Sigmoid colon (tissue), 7 donors: ENCODE measurements around the gene STRADA. TPM values are rescaled to one million over a fixed set of nuclear protein-coding genes. Genes with fewer than 3 reads are reported as not detected.

ENCODE experiments used
- DNase-seq: peaks from one replicate; pipeline ENCODE4 v3.0.0-alpha.2; 2019
- H3K27ac ChIP-seq, 4 donors: fragments of 200-600 bp; sonication (generic); one replicate each; pipeline ENCODE4 v1.5.1; 2016 to 2019; ENCODE audit warnings: mild to moderate bottlenecking in 1 of 4
- H3K27me3 ChIP-seq, 3 donors: fragments of 200-600 bp; sonication (generic); one replicate each; pipeline ENCODE4 v1.5.1; 2019; ENCODE audit warnings: mild to moderate bottlenecking in 1 of 3
- H3K36me3 ChIP-seq, 4 donors: fragments of 200-600 bp; sonication (generic); one replicate each; pipeline ENCODE4 v1.5.1; 2016 to 2019
- H3K4me1 ChIP-seq, 4 donors: fragments of 200-600 bp; sonication (generic); one replicate each; pipeline ENCODE4 v1.5.1; 2017 to 2019
- H3K4me3 ChIP-seq, 4 donors: fragments of 200-600 bp; sonication (generic); one replicate each; pipeline ENCODE4 v1.5.1; 2017 to 2019; ENCODE audit warnings: mild to moderate bottlenecking in 2 of 4, moderate library complexity in 1 of 4
- H3K9me3 ChIP-seq, 4 donors: fragments of 200-600 bp in 3 of 4; sonication (generic) in 3 of 4; one replicate each; pipeline versions ENCODE4 v1.5.1 to v1.6.1; 2013 to 2019
- EP300 ChIP-seq, 4 donors: sonication (generic); formaldehyde crosslinking; IDR thresholded peaks; one replicate each; pipeline ENCODE4 v1.6.1; 2017; ENCODE audit warnings: antibody characterized with exemption in 4 of 4
- POLR2A ChIP-seq, 2 donors: fragments of 450-650 bp; IDR thresholded peaks; one replicate each; pipeline ENCODE4 v1.6.1; 2016; ENCODE audit warnings: antibody characterized with exemption in 2 of 2, mild to moderate bottlenecking in 2 of 2, moderate library complexity in 2 of 2
- POLR2AphosphoS5 ChIP-seq, 4 donors: sonication (generic); formaldehyde crosslinking; IDR thresholded peaks; one replicate each; pipeline ENCODE4 v1.6.1; 2017; ENCODE audit warnings: antibody characterized with exemption in 4 of 4
- WGBS, 2 donors: extraction: QIAGEN DNeasy Blood & Tissue Kit; methylation state at CpG; one replicate each; pipeline ENCODE4 v1.1.7; 2013; 5-methylcytosine and 5-hydroxymethylcytosine counted together
- intact Hi-C: fragments of 100-400 bp; cut with DNase I; formaldehyde crosslinking; loops from one replicate; pipeline ENCODE4 v1.15.1; 2023
- polyA plus RNA-seq, 3 donors: library from polyadenylated mRNA; stranded (reverse); fragments of 200-250 nt; gene quantifications; one replicate each; pipeline ENCODE4 v1.2.3, GENCODE V29; 2013
- total RNA-seq, 4 donors: library from RNA; depleted of rRNA; stranded (reverse); fragments of >200 nt; gene quantifications; one replicate each; pipeline ENCODE4 v1.1.0, GENCODE V29; 2016
- TF ChIP-seq, protein P1 (sequence below), 4 experiments: fragments of 450-650 bp in 3 of 4; fragments of 200-600 bp in 1 of 4; IDR thresholded peaks; one replicate each; pipeline ENCODE4 v1.5.1; 2016 to 2019; ENCODE audit warnings: antibody characterized with exemption in 4 of 4, mild to moderate bottlenecking in 3 of 4, moderate library complexity in 2 of 4
- donor health status: healthy with polysubstance abuse.
- donor health status: Bipolar disorder and iron deficiency.
- donor health status: healthy.

The STRADA gene
- total and polyA plus RNA-seq, 7 donors, result 7.2 to 45.1 (median 20.0) TPM

DNA sequence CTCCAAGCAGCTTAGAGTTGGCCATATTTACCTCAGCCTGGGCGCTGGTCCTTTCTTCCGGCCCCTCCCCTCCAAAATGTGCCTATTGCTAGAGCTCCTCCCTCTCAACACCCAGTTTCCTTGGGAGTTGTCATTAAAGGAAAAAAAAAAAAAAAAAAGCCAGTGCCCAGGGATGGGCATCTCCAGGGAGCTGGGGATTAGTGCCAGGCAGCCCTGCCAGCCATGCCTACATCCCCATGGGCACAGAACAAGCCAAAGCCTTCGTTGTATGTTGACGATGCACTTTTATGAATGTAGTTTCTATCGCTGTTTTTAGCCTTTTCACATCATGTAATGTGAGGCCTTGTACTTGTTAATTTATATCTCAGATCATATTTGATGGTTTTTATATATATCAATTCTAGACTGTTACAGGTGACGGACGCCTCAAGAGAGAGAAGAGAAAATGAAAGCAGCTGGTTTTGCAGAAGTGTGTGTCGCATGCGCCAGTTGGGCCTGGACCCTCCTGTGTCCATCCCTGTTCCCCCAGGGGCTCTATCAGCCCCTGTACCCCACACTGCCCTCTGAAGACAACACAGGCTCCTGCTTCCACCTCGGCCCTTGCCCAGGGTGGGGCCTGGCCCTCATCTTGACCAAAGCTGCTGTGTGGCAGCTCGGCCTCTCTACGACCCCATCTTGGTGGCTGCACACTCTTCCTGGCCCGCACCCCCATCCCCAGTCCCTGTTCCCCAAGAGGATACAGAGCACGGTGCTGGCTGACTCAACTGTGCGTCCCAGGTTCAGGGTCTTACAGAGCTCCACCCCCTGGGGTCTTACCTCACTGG is 46.4 kb downstream of the STRADA start:
- intact Hi-C loops, result loop anchor here (5.0 kb wide), 1 partner anchor 73 kb away; the partner anchor contains the start of gene MAP3K3
- Histone ChIP-seq H3K27ac (peak overlapping the region in 3 of 4 donors; percentile 27 to 37 (median 35)), H3K36me3 (peaks cover 14 to 45% (median 38%) of the 10 kb centered on the region in 4 donors), H3K4me3 (no peak overlapping the region), H3K4me1 (peaks cover 0 to 38% (median 25%) of the 10 kb centered on the region in 4 donors), H3K9me3 (no peaks in the 10 kb centered on the region), H3K27me3 (no peaks in the 10 kb centered on the region)
- no peak for TF ChIP-seq EP300 (IDR thresholded peaks at IDR 0.05)
- TF ChIP-seq, protein P1, sequence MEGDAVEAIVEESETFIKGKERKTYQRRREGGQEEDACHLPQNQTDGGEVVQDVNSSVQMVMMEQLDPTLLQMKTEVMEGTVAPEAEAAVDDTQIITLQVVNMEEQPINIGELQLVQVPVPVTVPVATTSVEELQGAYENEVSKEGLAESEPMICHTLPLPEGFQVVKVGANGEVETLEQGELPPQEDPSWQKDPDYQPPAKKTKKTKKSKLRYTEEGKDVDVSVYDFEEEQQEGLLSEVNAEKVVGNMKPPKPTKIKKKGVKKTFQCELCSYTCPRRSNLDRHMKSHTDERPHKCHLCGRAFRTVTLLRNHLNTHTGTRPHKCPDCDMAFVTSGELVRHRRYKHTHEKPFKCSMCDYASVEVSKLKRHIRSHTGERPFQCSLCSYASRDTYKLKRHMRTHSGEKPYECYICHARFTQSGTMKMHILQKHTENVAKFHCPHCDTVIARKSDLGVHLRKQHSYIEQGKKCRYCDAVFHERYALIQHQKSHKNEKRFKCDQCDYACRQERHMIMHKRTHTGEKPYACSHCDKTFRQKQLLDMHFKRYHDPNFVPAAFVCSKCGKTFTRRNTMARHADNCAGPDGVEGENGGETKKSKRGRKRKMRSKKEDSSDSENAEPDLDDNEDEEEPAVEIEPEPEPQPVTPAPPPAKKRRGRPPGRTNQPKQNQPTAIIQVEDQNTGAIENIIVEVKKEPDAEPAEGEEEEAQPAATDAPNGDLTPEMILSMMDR (IDR thresholded peaks at IDR 0.05), result no peak
- TF ChIP-seq POLR2AphosphoS5 (IDR thresholded peaks at IDR 0.05), result peak in 1 of 4 donors; percentile 0
- TF ChIP-seq POLR2A (IDR thresholded peaks at IDR 0.05), result no peak
- WGBS, 2 donors, result 76 to 81% methylated on average over 15 of the region's 15 CpGs
- DNase-seq, result no peak

DNA sequence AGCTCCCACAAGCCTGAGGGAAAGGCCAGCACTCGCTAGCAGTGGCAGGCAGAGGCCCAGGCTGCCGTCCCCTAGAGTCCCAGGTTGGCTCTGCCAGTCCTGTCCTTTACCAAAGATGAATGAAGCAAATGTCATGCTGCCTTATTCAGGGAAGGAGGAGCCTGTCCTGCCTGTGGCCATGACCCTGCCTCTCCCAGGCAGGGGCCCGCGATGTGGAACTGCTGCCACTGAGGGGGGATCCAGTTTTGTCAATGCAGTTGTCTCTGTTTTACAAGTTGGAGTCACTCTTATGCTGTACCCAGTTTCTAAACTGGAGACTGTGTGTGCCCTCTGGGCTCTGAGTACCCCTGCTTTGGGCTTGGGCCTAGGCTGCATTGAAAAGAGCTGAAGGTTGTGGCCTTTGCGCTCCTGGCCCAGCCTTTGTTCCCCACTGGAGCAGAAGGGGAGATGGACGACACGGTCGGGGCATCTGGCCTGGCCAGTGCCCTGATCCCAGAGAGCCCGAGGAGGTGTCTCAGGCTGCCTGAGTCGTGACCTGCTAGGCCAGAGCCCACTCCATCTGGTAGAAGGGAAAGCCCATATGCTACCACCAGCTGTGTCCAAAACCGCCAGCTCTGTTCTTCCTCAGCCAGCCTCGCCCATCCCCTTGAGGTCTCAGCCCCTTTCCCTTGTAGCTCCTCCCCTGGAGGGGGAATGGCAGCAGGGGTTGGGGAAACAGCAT is 47.2 kb downstream of the STRADA start:
- Histone ChIP-seq H3K4me1 (peaks cover 0 to 33% (median 22%) of the 10 kb centered on the region in 4 donors), H3K4me3 (no peak overlapping the region), H3K9me3 (no peaks in the 10 kb centered on the region), H3K36me3 (peaks cover 22 to 53% (median 45%) of the 10 kb centered on the region in 4 donors), H3K27ac (peak overlapping the region in 3 of 4 donors; percentile 27 to 37 (median 35)), H3K27me3 (no peaks in the 10 kb centered on the region)
- TF ChIP-seq POLR2A (IDR thresholded peaks at IDR 0.05), result no peak
- TF ChIP-seq POLR2AphosphoS5 (IDR thresholded peaks at IDR 0.05), result no peak
- no peak for TF ChIP-seq EP300 (IDR thresholded peaks at IDR 0.05)
- TF ChIP-seq, protein P1 (IDR thresholded peaks at IDR 0.05), result no peak
- no peak for DNase-seq
- intact Hi-C loops, result no loop called here
- WGBS, 2 donors, result 85 to 93% methylated on average over 12 of the region's 12 CpGs

DNA sequence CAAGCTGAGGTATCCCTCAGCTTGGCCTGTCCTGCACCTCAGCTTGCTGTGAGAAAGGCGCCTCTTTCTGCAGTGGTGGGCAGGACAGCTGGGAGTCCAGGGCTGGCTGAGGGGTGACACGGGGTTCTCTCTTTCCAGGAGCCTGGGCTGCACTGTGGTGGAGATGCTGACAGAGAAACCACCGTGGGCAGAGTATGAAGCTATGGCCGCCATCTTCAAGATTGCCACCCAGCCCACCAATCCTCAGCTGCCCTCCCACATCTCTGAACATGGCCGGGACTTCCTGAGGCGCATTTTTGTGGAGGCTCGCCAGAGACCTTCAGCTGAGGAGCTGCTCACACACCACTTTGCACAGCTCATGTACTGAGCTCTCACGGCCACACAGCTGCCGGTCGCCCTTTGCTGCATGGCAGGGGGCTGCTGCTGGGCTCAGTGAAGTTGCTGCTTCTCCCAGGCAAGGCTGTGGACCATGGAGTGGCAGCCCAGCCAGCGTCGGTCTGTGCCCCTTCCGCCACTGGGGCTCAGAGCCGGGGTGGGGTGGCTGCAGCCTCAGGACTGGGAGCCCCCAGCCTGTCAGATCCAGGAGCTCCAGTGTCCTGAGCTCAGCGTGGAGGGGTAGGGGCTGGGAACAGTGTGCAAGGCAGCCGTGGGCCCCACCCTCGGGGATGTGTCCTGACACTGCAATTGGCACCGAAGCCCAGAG is 48.0 kb downstream of the STRADA start:
- no peak overlapping the region for H3K4me3 ChIP-seq
- no peaks in the 10 kb centered on the region for H3K9me3 ChIP-seq
- TF ChIP-seq POLR2AphosphoS5 (IDR thresholded peaks at IDR 0.05) (no peak), EP300 (IDR thresholded peaks at IDR 0.05) (no peak), POLR2A (IDR thresholded peaks at IDR 0.05) (no peak)
- TF ChIP-seq, protein P1 (IDR thresholded peaks at IDR 0.05), result no peak
- peak overlapping the region in 1 of 4 donors; percentile 2 for H3K27ac ChIP-seq
- peaks cover 24 to 61% (median 54%) of the 10 kb centered on the region in 4 donors for H3K36me3 ChIP-seq
- intact Hi-C loops, result no loop called here
- DNase-seq, result no peak
- H3K27me3 ChIP-seq, result no peaks in the 10 kb centered on the region
- WGBS, 2 donors, result 92 to 93% methylated on average over 18 of the region's 18 CpGs
- H3K4me1 ChIP-seq, result peaks cover 0 to 24% (median 14%) of the 10 kb centered on the region in 4 donors

DNA sequence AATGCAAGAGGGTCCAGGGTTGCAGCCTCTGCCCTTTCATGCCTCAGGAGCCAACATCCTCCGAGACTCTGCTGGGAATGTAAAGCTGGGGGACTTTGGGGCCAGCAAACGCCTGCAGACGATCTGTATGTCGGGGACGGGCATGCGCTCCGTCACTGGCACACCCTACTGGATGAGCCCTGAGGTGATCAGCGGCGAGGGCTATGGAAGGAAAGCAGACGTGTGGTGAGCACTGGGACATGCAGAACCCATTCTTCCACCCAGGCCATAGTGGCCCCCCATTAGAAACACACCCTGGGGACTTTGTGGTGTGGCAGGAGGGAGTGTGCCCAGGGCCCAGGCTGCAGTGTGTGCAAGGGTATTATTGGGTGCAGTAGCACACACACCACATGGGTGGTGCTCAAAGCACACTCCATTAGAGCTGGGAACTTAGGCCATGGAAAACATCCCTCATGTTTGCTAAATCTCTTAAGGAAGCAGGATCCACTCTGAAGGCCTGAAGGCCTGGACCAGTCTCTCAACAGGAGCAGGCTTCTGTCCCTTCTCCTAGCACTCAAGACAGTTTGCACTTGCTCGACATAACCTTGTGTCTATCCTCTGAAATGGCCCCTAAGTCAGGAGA is 49.3 kb downstream of the STRADA start:
- H3K9me3 ChIP-seq, result no peaks in the 10 kb centered on the region
- TF ChIP-seq POLR2AphosphoS5 (IDR thresholded peaks at IDR 0.05) (no peak), EP300 (IDR thresholded peaks at IDR 0.05) (no peak), POLR2A (IDR thresholded peaks at IDR 0.05) (no peak)
- TF ChIP-seq, protein P1 (IDR thresholded peaks at IDR 0.05), result no peak
- no peak overlapping the region for H3K4me3 ChIP-seq
- H3K36me3 ChIP-seq, result peaks cover 24 to 73% (median 60%) of the 10 kb centered on the region in 4 donors
- intact Hi-C loops, result no loop called here
- 94% methylated on average over 11 of the region's 11 CpGs for WGBS, 2 donors
- no peaks in the 10 kb centered on the region for H3K27me3 ChIP-seq
- H3K4me1 ChIP-seq, result peaks cover 0 to 12% (median 4%) of the 10 kb centered on the region in 4 donors
- H3K27ac ChIP-seq, result no peak overlapping the region
- no peak for DNase-seq
